GM18520 (cell line): ENCODE measurements around the gene ZMIZ1.

Experiments used
- ATAC-seq: cut with Tn5 transposase; IDR thresholded peaks from one replicate; pipeline ENCODE4 v1.9.1; 2021; ENCODE audit not compliant: unreplicated experiment

ZMIZ1 gene

DNA sequence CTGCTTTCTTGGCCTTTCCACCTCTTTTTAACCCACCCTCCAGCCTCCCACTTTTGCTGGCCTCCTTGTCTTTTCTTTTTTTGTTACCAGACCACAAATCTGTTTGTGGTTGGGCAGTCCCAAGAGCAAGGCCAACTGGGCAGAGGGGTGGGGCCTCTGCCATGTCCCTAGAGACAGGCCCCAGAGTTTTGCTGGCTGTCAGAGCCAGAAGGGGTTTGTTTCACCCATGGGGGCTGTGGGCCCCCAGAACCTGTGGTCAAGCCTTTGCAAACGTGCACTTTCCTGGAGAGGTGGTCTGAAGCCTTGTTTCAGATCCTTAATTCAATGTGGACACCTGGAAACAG is 10.3 kb downstream of the ZMIZ1 start:
- no peak for ATAC-seq

DNA sequence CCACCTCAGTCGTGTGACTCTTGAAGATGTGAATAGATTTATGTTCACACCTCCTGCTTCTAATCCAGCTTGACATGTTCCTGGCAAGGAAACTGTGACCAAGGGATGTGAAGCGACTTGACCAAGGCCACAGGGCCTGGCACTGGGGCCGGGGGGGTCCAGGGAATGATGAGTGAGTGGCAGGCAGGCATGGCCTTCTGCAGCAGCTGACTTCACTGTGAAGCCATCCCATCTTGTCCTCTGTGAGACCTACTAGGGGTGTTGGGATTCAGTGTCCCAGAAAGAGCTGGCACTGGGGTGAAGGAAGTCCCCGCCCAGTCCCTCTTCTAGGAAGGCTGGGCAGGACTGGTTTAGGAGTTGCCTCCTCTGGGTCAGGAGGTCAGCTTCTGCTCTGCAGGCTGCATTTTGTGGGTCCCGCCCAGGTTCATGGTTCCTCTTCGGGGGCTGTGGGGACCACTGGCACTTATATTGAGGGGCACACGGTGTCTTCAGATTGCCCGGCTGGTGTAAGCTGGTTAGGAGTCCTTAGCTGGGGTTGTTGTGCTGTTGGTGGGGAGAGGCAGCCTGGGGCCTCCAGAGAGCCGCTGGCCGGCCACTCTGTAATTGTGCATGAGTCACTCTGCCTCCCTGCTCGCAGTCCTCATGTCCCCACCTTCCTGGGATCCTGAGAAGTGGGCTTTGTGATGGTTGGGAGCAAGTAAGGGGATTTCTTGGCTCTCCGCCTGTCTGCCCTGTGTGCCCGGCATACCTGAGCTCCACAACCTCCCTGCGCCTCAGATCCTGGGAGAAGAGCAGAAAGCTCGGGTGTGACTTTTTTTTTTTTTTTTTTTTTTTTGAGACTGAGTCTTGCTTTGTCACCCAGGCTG is 11.0 kb downstream of the ZMIZ1 start:
- no peak for ATAC-seq

DNA sequence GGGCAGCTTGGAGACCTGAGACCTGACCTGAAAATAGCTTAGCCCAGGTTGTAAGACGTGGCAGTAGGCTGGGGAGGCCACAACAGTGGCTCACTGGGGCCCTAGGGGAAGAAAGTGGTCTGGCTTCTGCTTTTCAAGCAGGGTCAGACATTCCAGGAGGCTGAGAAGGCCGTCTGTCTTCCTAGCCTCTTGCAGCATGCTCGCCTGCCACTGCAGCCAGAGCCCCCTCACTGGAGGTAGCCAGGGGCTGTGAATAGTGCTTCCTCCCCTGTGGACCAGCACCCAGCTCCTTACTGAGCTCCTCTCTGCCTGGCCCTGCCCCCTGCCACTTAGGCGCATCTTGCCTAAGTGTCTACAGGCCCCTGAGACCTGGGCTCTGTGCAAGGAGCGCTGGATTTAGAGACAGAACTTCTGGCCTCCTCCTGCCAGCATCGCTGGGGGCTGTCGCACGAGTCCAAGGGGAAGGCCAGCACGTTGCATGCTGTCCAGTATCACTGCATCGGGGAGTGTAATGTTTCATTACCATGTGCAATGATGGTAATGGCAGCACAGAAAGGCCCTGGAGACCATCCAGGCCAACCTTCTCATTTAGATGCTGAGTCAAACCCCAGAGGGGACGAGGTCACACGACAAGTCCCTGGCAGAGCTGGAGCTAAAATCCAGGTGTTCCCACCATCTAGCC is 12.7 kb downstream of the ZMIZ1 start:
- ATAC-seq, result no peak

DNA sequence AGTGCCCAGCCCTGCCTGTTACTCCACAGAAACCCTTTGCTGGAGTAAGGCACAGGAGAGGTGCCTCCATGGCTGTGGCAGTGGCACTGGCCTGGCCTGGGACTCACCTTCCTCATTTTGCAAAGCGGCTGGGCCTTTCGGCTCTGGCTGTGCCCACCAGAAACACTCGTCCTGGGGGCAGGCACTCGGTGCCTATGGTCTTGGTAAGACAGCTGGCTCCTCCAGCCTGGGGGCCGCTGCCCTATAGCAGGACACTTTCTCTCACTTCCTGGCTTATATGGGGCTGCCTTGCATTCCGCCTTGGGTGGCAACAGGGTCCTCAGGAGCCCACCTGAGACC is 13.2 kb downstream of the ZMIZ1 start:
- no peak for ATAC-seq

DNA sequence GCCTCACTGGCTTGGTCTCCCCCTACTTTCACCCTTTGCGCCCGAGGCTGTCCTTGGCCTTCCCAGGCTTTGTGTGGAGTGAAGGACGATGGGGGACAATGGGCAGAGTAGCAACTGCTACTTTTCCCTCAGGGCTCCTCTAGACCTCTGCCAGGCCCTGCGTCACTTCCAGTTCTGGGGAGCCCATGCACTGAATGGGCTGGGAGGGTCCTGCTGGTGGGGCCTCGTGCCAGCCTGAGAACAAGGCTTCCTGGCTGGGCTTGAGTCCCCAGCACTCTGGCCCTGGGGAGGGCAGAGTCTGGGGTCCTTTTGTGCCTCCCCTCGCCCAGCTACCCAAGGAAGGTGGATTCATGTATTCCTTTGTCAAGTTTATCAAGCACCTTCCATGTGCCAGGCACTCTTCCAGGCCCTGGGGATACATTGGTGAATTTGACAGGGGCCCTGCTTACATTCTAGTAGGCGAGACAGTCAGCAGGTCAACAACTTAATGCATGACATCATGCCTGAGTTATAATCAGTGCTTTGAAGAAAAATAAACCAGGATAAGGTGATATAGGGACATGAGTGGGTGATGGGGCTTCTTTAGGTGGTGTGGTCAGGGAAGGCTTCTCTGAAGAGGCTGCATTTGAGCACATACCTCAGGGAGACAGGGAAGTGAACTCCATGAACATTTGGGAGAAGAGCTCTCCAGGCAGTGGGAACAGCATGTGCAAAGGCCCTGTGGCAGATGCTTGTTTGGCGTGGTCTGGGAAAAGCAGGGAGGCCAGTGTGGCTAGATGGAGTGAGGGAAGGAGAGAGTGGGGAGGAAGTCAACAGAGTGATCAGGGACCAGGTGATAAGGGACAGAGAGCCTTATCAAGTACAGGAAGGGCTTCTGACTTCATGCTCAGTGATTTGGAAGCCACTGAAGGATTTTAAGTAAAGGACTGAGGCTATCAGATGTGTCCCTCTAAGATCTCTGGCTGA is 14.1 kb downstream of the ZMIZ1 start:
- ATAC-seq, result no peak

DNA sequence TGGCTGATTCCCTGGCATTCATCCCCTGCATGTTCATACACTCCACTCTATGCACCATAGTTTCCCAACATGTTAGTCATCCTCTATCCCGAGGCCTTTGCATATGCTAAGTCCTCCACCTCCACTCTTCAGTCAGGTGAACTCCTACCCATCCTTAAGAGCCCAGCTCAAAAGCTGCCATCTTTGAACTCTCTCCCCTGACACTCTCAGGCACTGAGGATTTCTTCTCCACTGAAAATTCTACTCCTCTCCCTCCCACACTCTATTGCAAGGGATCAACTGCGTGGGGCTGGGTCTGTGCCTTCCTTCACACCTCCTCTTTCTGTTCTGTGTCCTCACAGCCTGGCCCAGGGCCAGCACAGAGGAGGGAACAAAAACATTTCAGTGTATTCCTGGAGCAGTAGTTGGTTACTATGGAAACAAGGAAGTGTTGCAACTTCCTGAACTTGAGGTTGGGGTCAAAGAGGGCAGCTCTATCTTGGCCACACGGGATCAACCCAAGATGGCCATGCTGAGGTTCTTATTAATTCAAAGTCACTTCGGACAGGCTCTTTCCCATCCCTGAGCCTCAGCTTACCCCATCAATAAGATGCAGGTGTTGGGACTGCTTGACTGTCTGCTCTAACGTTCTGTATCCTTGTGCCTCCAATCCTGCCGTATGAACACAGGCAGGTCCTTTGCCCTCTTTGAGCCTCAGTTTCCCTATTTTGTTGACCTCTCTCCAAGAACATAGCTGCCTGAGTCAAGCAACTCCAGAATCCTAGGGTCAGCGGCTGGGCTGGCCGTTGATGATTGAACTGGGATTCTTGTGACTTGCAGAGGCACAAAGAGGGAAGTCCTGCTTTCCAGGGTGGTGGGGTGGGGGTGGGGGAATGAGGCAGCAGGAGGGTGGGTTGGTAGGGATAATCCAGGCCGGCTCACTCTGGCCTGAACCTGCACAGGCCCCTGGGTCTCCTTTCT is 15.5 kb downstream of the ZMIZ1 start:
- ATAC-seq, result no peak

DNA sequence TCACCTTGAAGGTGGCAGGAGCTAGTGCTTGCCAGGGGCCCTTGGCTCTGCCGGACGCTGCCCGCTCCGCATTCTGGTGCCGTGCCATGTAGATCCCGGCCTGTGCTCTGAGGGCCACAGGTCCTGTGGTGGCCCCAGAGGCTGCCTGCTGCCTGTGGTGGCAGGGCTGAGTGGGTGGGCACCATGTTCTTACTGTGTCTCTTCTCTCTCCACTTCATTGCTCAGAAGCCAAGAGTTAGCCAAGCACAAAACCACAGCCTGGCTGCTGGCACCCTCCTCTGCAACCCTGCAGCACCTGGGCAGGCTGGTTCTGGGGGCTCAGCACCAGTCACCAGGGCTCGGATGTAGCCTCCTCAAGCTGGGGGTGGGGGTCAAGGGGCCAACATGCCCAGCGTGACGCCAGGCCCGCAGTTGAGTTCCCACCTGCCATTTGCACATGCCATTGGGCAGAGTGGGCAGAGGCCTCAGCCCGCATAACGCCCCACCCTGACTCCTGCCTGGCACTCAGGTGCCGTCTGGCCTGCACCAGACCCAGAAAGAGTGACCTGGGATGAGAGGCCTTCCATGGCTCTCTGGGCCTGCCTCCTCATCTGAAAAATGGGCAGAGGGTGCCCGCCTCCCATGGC is 16.3 kb downstream of the ZMIZ1 start:
- no peak for ATAC-seq

DNA sequence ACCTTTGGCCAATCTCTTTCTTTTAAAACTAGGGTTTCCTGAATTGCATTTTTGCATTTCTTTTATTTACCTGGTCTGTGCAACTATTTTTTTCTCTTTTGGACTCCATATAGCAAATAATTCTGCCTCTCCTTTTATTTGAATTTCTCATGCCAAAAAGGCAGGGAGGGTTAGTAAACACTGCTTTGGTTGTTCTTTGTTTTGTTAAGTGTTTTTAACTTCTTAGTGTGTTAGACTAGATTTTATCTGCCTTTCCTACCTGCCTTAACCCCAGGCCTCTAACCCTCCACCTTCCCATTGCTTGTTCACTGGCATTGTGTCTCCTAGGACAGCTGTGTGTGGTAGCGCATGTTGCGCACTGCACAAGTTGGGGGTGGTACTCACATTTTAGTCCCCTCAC is 18.1 kb downstream of the ZMIZ1 start:
- no peak for ATAC-seq

DNA sequence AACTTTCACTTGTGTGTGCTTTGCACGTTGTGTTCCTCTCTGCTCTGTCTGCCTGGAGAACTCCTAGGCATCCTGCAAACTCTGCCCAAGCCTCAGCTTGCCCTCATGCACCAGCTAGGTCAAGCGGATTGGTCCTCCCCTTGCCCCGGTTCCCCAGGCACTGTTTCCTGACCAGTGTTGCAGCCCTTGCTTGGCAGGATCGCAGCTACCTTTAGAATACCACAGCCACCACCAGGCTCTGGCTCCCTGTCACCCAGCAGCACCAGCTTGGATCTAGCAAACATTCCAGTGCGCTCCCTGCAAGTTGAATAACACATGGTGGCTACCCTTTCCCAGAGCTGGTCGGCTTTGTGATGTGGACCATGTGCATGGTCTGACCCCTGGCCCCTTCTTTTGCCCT is 19.0 kb downstream of the ZMIZ1 start:
- no peak for ATAC-seq

DNA sequence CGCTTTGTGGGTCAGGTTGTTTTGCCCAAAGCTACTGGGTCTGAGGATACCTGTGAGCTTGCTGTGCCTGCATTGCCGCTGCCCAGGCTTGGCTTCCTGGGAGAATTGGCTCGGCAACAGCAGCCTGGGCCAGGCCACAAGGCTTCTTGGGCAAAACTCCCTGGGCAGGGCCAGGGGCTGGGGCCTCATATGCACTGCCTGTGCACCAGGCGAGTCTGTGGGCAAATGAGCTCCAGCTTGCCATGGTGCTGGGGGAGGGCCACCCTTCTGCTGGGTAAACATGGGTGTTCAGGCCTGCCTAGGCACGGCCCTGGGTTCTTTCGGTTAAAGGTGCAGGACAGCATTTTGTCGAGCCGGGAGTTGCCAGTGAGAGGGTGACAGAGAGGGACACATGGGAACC is 19.4 kb downstream of the ZMIZ1 start:
- no peak for ATAC-seq

DNA sequence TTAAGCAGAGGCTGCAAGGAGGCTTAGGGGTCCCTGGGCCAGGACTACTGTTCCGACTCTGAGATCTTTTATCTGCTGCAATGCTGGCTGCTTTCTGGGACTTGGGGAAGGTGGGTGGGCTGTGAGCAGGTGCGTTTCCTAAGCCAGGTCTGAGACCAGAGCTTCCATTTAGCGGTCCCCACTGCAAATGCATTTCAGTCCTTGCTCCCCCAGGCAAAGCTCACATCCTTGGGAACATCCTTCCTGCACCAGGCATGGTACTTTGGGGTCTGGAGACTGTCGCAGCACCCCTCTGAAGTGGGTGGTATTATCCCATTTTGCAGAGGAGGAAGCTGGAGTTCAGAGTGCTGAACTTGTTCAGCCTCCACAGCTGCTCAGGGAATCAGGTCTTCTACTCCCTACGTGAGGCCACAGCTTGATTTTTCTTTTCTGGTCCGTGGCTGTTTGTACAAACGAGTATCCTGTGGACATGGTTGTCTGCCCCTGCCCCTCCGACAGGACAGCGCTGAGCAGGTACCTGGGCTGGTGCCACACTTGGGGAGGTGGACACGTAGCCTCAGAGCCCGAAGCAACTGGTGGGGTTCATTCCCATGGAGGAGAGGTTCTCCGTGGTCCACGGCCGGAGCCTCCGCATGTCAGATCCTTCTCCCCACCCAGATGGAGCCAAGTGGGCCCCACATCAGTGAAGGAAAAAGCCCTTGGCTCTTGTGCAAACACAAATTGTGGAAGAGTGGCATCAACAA is 20.0 kb downstream of the ZMIZ1 start:
- ATAC-seq, result no peak

DNA sequence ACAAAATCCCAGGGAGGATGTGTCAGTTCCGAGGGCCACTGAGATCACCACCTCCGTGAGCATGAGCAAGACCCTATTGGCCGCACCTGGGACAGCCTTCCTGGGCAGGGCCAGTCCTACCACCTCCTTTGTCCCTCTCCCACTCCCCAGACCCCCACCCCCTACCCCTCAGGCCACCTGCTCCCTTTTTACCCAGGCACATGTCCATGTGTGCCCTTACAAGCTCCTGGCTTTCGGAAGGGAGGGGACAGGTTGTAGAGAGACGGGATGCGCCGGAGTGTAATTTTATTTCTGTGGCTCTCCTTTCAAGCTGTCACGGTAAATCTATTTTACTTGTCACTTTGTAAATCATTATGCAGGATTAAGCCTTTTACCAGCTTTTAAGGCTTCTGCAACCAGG is 20.9 kb downstream of the ZMIZ1 start:
- ATAC-seq, result no peak

DNA sequence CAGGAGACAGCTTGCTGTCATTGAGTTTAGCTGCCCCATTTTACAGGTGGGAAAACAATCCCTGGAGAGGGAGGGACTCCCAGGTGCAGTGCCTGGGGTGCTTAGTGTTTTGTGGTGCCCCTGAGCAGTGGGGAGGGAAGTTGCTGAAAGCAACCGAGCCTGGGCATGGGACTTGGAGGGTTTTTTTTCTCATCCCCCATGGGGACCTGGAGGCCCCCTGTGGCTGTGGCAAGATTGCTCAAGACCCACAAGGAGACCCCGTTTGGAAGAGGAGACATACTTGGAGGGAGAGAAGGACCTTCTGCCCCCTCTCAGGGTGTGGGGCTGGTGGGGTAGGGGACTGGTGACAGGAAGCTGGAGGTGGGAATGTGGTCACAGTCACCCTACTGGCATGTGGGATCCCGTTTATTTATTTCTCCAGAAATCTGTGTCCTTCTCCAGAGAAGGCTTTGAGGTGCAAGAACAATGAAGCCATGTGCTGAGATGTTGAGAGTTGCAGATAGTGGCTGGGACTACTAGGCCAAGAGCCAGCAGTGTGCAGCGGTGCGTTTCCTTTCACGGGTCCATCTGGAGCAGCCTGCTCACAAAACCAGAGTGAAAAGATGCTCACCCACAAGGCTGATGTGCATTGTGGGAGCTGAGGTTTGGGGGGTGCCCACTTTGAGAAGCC is 21.5 kb downstream of the ZMIZ1 start:
- no peak for ATAC-seq

DNA sequence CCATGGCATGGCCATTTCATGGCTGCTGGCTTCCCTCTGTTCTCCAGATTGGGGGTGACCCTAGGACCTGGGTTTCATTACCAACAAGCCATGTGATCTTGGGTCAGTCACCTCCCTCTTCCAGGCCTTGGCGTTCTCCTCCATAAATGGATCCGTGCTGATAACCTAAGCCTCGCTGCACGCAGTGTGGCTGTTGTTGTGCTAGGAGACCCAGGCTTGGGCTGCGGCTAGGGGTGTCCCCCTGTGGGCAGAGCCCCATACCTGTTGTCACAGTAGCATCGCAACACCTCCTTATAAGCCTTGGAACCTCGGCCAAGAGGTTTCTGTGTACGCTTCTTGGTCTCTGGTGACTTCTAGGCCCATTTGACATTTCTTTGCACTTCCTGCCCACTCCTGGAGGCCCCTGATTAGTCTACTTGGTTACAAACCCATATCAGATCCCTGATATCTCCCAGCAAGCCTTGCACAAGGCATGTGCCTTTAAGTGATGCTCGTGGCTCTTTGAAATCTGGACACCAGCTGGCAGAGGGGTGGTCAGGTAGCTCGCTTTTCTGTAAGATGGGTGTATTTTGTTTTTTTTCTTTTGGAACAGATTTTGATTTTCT is 23.6 kb downstream of the ZMIZ1 start:
- ATAC-seq, result no peak

DNA sequence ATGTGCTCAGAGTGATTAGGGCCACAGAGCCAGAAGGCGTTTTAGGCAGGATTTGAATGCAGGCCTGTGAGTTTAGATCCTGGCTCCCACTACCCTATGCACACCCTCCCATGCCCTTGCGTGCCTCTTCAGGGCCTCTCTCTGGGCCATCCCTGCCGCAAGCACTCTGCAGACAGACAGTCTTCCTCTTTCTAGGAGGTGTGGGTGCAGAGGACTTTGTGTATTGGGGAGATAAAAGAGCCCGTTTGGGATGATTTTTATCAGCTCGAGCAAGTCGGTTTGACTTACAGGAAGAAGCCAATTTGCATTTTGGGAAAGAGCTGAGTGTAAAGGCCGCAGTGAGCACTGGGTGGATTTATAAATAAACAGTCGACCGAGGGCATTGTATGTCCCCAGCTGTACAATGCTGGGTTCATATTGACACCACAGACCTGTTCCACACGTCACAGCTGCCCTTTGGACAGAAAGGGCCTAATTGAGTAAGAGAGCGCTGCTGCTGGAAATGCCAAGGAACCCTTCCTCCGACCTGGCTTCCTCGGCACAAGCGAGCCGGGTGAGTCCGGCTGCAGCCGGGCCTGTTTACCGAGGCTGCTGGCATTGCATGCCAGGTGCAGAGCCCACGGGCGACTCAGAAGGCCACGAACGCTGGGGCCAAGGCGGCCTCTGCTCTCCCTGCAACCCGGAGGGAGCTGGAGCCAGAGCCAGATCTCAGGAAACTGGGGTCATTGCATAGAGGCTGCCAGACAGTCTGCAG is 25.1 kb downstream of the ZMIZ1 start:
- ATAC-seq, result no peak

DNA sequence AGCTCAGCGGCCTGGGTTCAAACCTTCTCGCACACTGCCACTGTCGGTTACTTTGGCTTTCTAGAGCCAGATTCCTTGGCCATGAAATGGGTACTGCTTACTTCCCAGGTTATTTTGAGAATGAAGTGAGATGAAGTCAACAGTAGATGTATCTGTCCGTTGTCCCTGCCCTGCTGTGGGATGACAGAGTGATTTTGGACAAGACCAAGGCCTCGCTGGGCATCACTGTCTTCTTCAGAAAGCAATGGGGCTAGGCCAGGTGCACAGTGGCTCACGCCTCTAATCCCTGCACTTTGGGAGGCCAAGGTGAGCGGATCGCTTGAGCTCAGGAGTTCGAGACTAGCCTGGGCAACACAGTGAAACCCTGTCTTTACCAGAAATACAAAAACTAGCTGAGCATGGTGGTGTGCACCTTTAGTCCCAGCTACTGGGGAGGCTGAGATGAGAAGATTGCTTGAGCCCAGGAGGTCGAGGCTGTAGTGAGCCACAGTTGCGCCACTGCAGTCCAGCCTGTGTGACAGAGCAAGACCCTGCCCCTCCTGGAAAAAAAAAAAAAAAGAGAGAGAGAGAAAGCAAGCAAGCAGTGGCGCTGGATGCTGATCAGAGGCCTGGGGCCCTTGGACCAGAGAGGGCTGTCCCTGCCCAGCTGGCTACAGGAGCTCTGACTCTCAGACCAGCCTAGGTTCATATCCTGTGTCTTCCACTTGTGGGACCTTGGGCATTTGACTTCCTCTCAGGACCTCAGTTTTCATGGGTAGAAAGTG is 25.8 kb downstream of the ZMIZ1 start:
- no peak for ATAC-seq

DNA sequence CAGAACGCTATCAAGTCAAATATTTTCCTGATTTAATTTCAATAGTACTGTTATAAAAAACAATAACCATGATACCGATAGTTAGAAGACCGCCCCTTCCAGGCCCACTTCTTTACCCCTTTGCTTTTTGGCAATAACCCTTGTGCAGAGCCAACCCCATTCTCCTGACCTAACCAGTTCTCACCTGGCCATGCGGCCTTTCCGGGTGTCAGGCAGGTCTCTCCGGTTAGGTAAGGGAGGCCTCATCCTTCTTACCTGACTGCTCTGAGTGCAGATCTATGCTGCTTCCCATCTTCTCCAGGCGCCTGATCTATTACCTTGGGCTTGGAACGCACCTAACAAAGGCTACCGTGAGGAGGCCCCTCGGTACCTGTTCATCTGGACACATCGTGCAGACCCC is 26.6 kb downstream of the ZMIZ1 start:
- ATAC-seq, result no peak
